ENCODE results near the gene SLC33A1. TPM values are rescaled to one million over a fixed set of nuclear protein-coding genes. Genes with fewer than 3 reads are reported as not detected.
A peak's percentile ranks its signal among the peaks of the same experiment; 100 is the strongest.
"Not testable (repeated sequence)": the region's sequence is repeated elsewhere in the genome, so short reads cannot be mapped to it uniquely, and the experiment has no call there.

The SLC33A1 gene
- total and polyA plus RNA-seq, 8 donors: 10.1 to 39.1 (median 32.9) TPM

GRCh38 chr3:155863072-155863784 lies 9.0 kb upstream of the SLC33A1 start:
- DNase-seq: no peak
- ATAC-seq: no peak
- no peaks in the 10 kb centered on the region for H3K36me3 ChIP-seq
- TF ChIP-seq, protein P1, sequence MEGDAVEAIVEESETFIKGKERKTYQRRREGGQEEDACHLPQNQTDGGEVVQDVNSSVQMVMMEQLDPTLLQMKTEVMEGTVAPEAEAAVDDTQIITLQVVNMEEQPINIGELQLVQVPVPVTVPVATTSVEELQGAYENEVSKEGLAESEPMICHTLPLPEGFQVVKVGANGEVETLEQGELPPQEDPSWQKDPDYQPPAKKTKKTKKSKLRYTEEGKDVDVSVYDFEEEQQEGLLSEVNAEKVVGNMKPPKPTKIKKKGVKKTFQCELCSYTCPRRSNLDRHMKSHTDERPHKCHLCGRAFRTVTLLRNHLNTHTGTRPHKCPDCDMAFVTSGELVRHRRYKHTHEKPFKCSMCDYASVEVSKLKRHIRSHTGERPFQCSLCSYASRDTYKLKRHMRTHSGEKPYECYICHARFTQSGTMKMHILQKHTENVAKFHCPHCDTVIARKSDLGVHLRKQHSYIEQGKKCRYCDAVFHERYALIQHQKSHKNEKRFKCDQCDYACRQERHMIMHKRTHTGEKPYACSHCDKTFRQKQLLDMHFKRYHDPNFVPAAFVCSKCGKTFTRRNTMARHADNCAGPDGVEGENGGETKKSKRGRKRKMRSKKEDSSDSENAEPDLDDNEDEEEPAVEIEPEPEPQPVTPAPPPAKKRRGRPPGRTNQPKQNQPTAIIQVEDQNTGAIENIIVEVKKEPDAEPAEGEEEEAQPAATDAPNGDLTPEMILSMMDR (IDR thresholded peaks at IDR 0.05): no peak
- H3K4me3 ChIP-seq: no peak overlapping the region
- H3K4me1 ChIP-seq: no peaks in the 10 kb centered on the region
- H3K27ac ChIP-seq: no peak overlapping the region
- intact Hi-C loops (cut with DNase I): loop anchor here in 1 of 3 donors (10.0 kb wide), 2 partner anchors 58 to 108 kb away; partner anchors contain the start of gene C3orf33
- no peaks in the 10 kb centered on the region for H3K9me3 ChIP-seq
- no peaks in the 10 kb centered on the region for H3K27me3 ChIP-seq
- no peak for FAIRE-seq
- 75 to 77% methylated on average over 12 of the region's 12 CpGs for WGBS, 2 donors

DNA sequence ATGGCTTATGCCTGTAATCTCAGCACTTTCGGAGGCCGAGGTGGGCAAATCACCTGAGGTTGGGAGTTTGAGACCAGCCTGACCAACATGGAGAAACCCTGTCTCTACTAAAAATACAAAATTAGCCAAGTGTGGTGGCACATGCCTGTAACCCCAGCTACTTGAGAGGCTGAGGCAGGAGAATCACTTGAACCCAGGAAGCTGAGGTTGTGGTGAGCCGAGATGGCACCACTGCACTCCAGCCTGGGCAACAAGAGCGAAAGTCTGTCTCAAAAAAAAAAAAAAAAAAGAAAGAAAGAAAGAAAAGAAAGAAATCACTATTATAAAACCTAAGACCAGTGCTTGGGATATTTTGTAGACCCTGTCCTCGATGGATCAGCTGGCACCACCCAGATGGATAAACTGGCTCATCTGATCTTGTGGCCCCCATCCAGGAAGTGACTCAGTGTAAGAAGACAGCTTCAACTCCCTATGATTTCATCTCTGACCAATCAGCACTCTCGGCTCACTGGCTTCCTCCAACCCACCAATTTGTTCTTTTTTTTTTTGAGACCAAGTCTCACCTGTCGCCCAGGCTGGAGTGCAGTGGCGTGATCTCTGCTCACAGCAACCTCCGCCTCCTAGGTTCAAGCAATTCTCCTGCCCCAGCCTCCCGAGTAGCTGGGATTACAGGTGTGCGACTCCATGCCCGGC lies 8.2 kb upstream of the SLC33A1 start:
- H3K4me1 ChIP-seq, H3K27ac ChIP-seq, H3K36me3 ChIP-seq, H3K27me3 ChIP-seq, H3K9me3 ChIP-seq, H3K4me3 ChIP-seq, FAIRE-seq, ATAC-seq, DNase-seq: not testable (repeated sequence)
- WGBS, 2 donors: 89 to 90% methylated on average over 12 of the region's 12 CpGs
- intact Hi-C loops (cut with DNase I): loop anchor here in 1 of 3 donors (10.0 kb wide), 2 partner anchors 58 to 108 kb away; partner anchors contain the start of gene C3orf33

DNA sequence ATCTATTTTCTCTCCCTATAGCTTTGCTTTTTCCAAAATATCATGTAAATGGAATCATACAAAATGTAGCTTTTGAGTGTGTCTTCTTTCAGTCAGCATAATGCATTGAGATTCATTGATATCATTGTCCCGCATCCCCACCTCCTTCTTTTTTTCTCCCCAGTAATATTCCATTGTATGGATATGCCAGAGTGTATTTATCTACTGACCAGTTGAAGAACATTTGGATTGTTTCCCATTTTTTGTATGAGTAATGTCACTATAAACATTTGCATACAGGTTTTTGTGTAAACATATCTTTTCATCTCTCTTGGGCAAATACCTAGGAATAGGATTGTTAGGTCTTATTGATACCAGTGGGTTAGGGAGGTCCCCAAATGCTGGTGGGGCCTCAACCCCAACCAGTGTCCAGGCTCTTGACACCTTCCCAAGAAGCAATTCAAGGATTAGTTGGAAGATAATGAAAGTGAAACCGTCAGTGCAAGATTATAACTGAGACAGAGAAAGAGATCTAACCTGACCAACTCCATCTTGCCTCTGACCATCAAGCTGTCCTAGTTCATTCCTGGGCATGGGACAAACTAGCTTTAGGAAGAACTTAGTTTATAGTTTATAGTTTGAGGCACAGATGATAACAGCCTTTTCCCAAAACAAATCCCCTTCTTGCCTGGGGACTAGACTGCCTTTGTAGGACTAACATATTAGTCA lies 7.4 kb upstream of the SLC33A1 start:
- Histone ChIP-seq H3K9me3 (no peaks in the 10 kb centered on the region), H3K36me3 (no peaks in the 10 kb centered on the region), H3K27me3 (no peaks in the 10 kb centered on the region), H3K4me1 (no peaks in the 10 kb centered on the region), H3K27ac (no peak overlapping the region), H3K4me3 (no peak overlapping the region)
- intact Hi-C loops (cut with DNase I): loop anchor here in 1 of 3 donors (10.0 kb wide), 2 partner anchors 57 to 107 kb away; partner anchors contain the start of gene C3orf33
- FAIRE-seq: no peak
- 79 to 82% methylated on average over 2 of the region's 2 CpGs for WGBS, 2 donors
- ATAC-seq: no peak
- DNase-seq: no peak
- TF ChIP-seq, protein P1 (IDR thresholded peaks at IDR 0.05): no peak

GRCh38 chr3:155860424-155860823 lies 6.2 kb upstream of the SLC33A1 start:
- not testable (repeated sequence) for H3K27me3 ChIP-seq, H3K4me3 ChIP-seq, FAIRE-seq, H3K27ac ChIP-seq, H3K9me3 ChIP-seq, ATAC-seq, DNase-seq, H3K4me1 ChIP-seq, H3K36me3 ChIP-seq
- intact Hi-C loops (cut with DNase I): loop anchor here in 1 of 3 donors (10.0 kb wide), 2 partner anchors 56 to 106 kb away; partner anchors contain the start of gene C3orf33
- WGBS, 2 donors: 62 to 69% methylated on average over 5 of the region's 5 CpGs

GRCh38 chr3:155859859-155860258 lies 5.6 kb upstream of the SLC33A1 start:
- no peaks in the 10 kb centered on the region for H3K27me3 ChIP-seq
- H3K9me3 ChIP-seq: no peaks in the 10 kb centered on the region
- TF ChIP-seq, protein P1 (IDR thresholded peaks at IDR 0.05): peak in 2 of 4 donors; percentile 18
- no peaks in the 10 kb centered on the region for H3K36me3 ChIP-seq
- FAIRE-seq (no peak), ATAC-seq (peak; percentile 65 to 90 (median 78)), DNase-seq (no peak)
- H3K4me3 ChIP-seq: no peak overlapping the region
- WGBS, 2 donors: 2 to 3% methylated on average over 2 of the region's 2 CpGs
- intact Hi-C loops (cut with DNase I): loop anchor here in 1 of 3 donors (10.0 kb wide), 2 partner anchors 55 to 105 kb away; partner anchors contain the start of gene C3orf33
- no peak overlapping the region for H3K27ac ChIP-seq
- H3K4me1 ChIP-seq: no peaks in the 10 kb centered on the region

All from pancreas (tissue), 10 donors.